ENCODE measurements around the gene KLHL11. TPM values are rescaled to one million over a fixed set of nuclear protein-coding genes. Genes with fewer than 3 reads are reported as not detected.

The KLHL11 gene
- total and polyA plus RNA-seq, 2 donors (not counting 1 experiment from before 2014, with no cell fraction given), result 8.7 to 24.4 TPM

DNA sequence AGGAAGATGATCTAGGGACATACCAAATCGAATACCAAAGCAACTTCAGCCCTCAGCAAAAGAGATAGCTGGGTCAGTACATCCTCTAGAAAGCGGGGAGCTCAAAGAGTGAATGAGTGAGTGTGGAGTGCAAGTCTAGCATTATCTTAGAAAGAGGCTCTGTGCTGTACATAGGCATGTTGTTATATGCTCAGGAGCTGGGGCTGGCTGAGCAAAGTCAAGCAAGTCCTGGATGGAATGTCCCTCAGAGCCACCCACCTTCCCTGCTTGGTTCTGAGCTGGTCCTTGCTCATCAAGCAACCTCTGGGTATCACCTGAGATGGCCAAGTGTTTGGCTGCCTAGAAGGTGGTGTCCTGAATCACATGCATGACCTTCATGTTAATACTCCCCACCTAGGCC, 4.9 kb upstream of the KLHL11 start:
- Histone ChIP-seq H3K9ac (ENCODE audit: insufficient read depth, low read length) (no peak overlapping the region), H4K20me1 (ENCODE audit: control insufficient read depth, extremely low read depth, insufficient read depth, low read length) (no peaks in the 10 kb centered on the region), H3K79me2 (ENCODE audit: control insufficient read depth, insufficient read depth, low read length) (no peaks in the 10 kb centered on the region), H3K4me1 (ENCODE audit: control insufficient read depth, extremely low read depth, insufficient read depth, low read length) (no peaks in the 10 kb centered on the region), H2AFZ (ENCODE audit: low read length) (no peak overlapping the region), H3K27ac (ENCODE audit: insufficient read depth, low read length) (no peak overlapping the region), H3K4me3 (replicated peaks in 1 of 4; ENCODE audit: control extremely low read depth in 1 of 4, insufficient read depth in 1 of 4, low read depth in 3 of 4, low read length in 4 of 4) (no peak overlapping the region), H3K27me3 (ENCODE audit: control insufficient read depth, insufficient read depth, low read length) (no peaks in the 10 kb centered on the region), H3K9me3 (ENCODE audit: control insufficient read depth, insufficient read depth, low read depth, low read length) (no peaks in the 10 kb centered on the region), H3K36me3 (ENCODE audit: control insufficient read depth, insufficient read depth, low read length) (peaks cover 28% of the 10 kb centered on the region), H3K4me2 (ENCODE audit: extremely low read depth, insufficient read depth, low read length) (no peak overlapping the region)
- TF ChIP-seq EZH2 (IDR thresholded peaks at IDR 0.05; ENCODE audit: low read length, missing control alignments), result no peak
- DNase-seq (ENCODE audit: low read depth in 2 of 2), result no peak

DNA sequence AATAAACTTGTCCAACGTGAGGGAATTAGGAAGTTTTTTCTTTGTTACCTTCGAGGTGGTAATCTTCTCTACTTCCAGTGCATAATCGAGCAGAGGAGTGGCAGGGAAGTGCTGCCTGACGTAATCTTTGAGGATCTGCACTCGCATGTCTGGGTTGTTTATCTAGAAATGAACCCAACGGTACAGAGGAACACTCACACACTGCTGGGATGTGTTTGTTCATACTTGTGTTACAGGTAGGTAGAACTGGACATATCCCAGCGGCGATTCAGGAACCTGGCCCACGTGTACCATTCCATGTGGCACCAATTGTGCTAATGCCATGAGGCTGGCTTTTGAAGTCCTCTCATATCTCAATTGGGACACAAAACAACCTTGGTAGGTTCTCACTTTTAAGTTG, 4.2 kb upstream of the KLHL11 start:
- no peak for TF ChIP-seq EZH2 (IDR thresholded peaks at IDR 0.05; ENCODE audit: low read length, missing control alignments)
- TF ChIP-seq, protein P1, sequence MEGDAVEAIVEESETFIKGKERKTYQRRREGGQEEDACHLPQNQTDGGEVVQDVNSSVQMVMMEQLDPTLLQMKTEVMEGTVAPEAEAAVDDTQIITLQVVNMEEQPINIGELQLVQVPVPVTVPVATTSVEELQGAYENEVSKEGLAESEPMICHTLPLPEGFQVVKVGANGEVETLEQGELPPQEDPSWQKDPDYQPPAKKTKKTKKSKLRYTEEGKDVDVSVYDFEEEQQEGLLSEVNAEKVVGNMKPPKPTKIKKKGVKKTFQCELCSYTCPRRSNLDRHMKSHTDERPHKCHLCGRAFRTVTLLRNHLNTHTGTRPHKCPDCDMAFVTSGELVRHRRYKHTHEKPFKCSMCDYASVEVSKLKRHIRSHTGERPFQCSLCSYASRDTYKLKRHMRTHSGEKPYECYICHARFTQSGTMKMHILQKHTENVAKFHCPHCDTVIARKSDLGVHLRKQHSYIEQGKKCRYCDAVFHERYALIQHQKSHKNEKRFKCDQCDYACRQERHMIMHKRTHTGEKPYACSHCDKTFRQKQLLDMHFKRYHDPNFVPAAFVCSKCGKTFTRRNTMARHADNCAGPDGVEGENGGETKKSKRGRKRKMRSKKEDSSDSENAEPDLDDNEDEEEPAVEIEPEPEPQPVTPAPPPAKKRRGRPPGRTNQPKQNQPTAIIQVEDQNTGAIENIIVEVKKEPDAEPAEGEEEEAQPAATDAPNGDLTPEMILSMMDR (conservative IDR thresholded peaks at IDR 0.05 in 1 of 2, IDR thresholded peaks at IDR 0.05 in 1 of 2; ENCODE audit: low read depth in 1 of 2, low read length in 2 of 2), result no peak
- no peak for DNase-seq (ENCODE audit: low read depth in 2 of 2)
- Histone ChIP-seq H3K9me3 (ENCODE audit: control insufficient read depth, insufficient read depth, low read depth, low read length) (no peaks in the 10 kb centered on the region), H2AFZ (ENCODE audit: low read length) (no peak overlapping the region), H4K20me1 (ENCODE audit: control insufficient read depth, extremely low read depth, insufficient read depth, low read length) (no peaks in the 10 kb centered on the region), H3K4me1 (ENCODE audit: control insufficient read depth, extremely low read depth, insufficient read depth, low read length) (no peaks in the 10 kb centered on the region), H3K4me2 (ENCODE audit: extremely low read depth, insufficient read depth, low read length) (no peak overlapping the region), H3K27ac (ENCODE audit: insufficient read depth, low read length) (no peak overlapping the region), H3K4me3 (replicated peaks in 1 of 4; ENCODE audit: control extremely low read depth in 1 of 4, insufficient read depth in 1 of 4, low read depth in 3 of 4, low read length in 4 of 4) (no peak overlapping the region), H3K9ac (ENCODE audit: insufficient read depth, low read length) (no peak overlapping the region), H3K27me3 (ENCODE audit: control insufficient read depth, insufficient read depth, low read length) (no peaks in the 10 kb centered on the region), H3K79me2 (ENCODE audit: control insufficient read depth, insufficient read depth, low read length) (peaks cover 6% of the 10 kb centered on the region), H3K36me3 (ENCODE audit: control insufficient read depth, insufficient read depth, low read length) (peaks cover 28% of the 10 kb centered on the region)

DNA sequence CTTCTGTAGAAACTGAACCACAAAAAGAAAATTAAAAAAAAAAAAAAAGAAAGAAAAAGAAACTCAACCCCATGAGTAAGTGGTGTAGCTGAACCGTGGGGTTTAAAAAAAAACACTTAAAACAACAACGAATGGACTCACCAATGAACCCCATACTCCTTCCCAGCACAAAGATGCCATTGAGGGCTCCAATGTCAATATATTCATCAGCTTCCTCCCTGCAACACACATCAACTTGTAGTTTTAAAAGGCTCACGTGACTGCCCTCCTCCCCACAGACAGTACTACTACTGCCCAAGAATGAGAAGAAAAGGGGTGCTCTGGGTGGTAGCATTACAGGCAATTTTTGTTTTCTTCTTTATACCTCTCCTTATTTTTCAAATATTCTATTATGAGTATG, 3.3 kb upstream of the KLHL11 start:
- H4K20me1 ChIP-seq (ENCODE audit: control insufficient read depth, extremely low read depth, insufficient read depth, low read length), result no peaks in the 10 kb centered on the region
- H3K4me2 ChIP-seq (ENCODE audit: extremely low read depth, insufficient read depth, low read length), result no peak overlapping the region
- H3K79me2 ChIP-seq (ENCODE audit: control insufficient read depth, insufficient read depth, low read length), result peaks cover 15% of the 10 kb centered on the region
- no peak for DNase-seq (ENCODE audit: low read depth in 2 of 2)
- no peak overlapping the region for H3K4me3 ChIP-seq (replicated peaks in 1 of 4; ENCODE audit: control extremely low read depth in 1 of 4, insufficient read depth in 1 of 4, low read depth in 3 of 4, low read length in 4 of 4)
- no peaks in the 10 kb centered on the region for H3K9me3 ChIP-seq (ENCODE audit: control insufficient read depth, insufficient read depth, low read depth, low read length)
- H3K4me1 ChIP-seq (ENCODE audit: control insufficient read depth, extremely low read depth, insufficient read depth, low read length), result peaks cover 2% of the 10 kb centered on the region
- no peak for TF ChIP-seq EZH2 (IDR thresholded peaks at IDR 0.05; ENCODE audit: low read length, missing control alignments)
- TF ChIP-seq, protein P1 (conservative IDR thresholded peaks at IDR 0.05 in 1 of 2, IDR thresholded peaks at IDR 0.05 in 1 of 2; ENCODE audit: low read depth in 1 of 2, low read length in 2 of 2), result no peak
- no peak overlapping the region for H3K27ac ChIP-seq (ENCODE audit: insufficient read depth, low read length)
- H3K27me3 ChIP-seq (ENCODE audit: control insufficient read depth, insufficient read depth, low read length), result no peaks in the 10 kb centered on the region
- H3K9ac ChIP-seq (ENCODE audit: insufficient read depth, low read length), result no peak overlapping the region
- H3K36me3 ChIP-seq (ENCODE audit: control insufficient read depth, insufficient read depth, low read length), result peaks cover 20% of the 10 kb centered on the region
- no peak overlapping the region for H2AFZ ChIP-seq (ENCODE audit: low read length)
